ENCODE data around the gene TUBB8B.
"Not testable (repeated sequence)": the region's sequence is repeated elsewhere in the genome, so short reads cannot be mapped to it uniquely, and the experiment has no call there.

The TUBB8B gene

DNA sequence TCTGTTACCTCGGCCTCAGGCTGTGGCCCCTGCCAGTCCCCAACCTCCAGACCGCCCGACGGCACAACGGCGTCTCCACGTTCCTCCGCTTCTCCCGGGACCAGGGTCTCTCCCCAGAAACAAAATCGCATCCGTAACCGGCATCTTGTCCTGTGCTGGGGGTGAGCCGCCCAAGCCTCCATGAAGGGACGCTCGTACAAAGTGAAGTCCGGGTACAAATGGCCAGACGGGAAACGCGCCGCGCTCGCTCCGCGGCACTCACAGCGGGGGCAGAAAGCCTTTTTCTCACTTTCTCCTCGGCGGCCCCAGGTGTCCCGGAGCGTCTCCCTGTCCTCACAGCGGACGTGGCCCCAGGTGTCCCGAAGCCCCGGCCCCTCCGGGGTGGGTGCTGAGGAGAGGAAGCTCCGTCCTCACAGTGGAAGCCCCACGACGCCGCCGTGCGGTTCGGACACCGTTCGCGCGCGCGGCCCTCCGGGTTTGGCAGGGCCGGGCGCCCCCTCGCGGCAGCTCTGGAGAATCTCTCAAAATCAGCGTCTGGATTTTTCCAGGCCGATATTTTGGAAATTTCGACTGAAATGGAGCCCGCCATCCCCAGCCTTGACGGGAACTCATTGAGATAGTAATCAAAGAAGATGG lies 26.2 kb upstream of the TUBB8B start:
- not testable (repeated sequence) for H3K9me3 ChIP-seq (ENCODE audit: low read depth, low read length); DNase-seq (ENCODE audit: low read depth, low spot score); H3K4me3 ChIP-seq; H3K9ac ChIP-seq (ENCODE audit: insufficient read length); H3K36me3 ChIP-seq (ENCODE audit: insufficient read depth, low read length); H3K27ac ChIP-seq

- H3K9me3 ChIP-seq (ENCODE audit: low read depth, low read length); H3K36me3 ChIP-seq (ENCODE audit: insufficient read depth, low read length); H3K9ac ChIP-seq (ENCODE audit: insufficient read length); H3K27ac ChIP-seq; H3K4me3 ChIP-seq; DNase-seq (ENCODE audit: low read depth, low spot score): not testable (repeated sequence)
These were observed 23.9 kb upstream of the TUBB8B start for GRCh38 chr18:73181-73777.

DNA sequence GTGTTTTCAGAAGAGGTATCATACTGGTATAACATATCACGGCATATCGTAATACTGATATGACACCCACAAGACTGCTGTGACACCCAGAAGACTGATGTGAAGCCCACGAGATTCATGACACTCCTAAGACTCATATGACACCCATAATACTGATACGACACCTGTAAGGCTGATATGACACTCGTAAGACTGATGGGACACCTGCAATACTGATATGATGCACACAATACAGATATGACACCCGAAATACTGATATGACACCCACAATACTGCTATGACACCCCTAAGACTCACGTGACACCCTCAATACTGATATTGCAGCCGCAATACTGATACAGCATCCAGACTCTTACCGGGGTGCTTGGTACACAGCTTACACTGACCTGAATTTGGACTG lies 18.3 kb upstream of the TUBB8B start:
- DNase-seq (ENCODE audit: low read depth, low spot score); H3K36me3 ChIP-seq (ENCODE audit: insufficient read depth, low read length); H3K9me3 ChIP-seq (ENCODE audit: low read depth, low read length); H3K9ac ChIP-seq (ENCODE audit: insufficient read length); H3K4me3 ChIP-seq; H3K27ac ChIP-seq: not testable (repeated sequence)

DNA sequence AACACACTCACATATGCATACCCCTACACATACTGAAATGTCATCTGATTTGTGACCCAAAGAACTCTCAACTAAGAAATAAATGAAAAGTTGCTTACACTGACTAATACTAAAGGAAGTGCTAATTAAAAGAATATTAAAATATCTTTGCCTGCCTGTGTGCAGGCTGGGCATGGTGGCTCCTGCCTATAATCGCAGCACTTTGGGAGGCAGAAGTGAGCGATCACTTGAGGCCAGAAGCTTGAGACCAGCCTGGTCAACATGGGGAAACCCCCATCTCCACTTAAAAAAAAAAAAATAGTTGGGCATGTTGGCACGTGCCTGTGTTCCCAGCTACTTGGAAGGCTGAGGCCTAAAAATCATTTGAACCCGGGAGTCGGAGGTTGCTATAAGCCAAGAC lies 14.9 kb upstream of the TUBB8B start:
- not testable (repeated sequence) for H3K27ac ChIP-seq; DNase-seq (ENCODE audit: low read depth, low spot score); H3K4me3 ChIP-seq; H3K36me3 ChIP-seq (ENCODE audit: insufficient read depth, low read length); H3K9me3 ChIP-seq (ENCODE audit: low read depth, low read length); H3K9ac ChIP-seq (ENCODE audit: insufficient read length)

DNA sequence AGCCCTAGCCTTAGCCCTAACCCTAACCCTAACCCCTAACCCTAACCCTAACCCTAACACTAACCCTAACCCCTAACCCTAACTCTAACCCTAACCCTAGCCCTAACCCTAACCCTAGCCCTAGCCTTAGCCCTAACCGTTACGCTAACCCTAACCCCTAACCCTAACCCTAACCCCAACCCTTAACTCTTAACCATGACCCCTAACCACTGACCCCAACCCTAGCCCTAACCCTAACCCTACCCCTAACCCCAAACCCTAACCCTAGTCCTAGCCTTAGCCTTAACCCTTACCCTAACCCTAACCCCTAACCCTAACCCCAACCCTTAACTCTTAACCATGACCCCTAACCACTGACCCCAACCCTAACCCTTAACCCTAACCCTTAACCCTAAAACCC lies 14.2 kb upstream of the TUBB8B start:
- H3K4me3 ChIP-seq; DNase-seq (ENCODE audit: low read depth, low spot score); H3K9me3 ChIP-seq (ENCODE audit: low read depth, low read length); H3K27ac ChIP-seq; H3K9ac ChIP-seq (ENCODE audit: insufficient read length); H3K36me3 ChIP-seq (ENCODE audit: insufficient read depth, low read length): not testable (repeated sequence)

- not testable (repeated sequence) for H3K9ac ChIP-seq (ENCODE audit: insufficient read length); H3K9me3 ChIP-seq (ENCODE audit: low read depth, low read length); H3K27ac ChIP-seq; H3K4me3 ChIP-seq; H3K36me3 ChIP-seq (ENCODE audit: insufficient read depth, low read length); DNase-seq (ENCODE audit: low read depth, low spot score)
These were observed 5.0 kb upstream of the TUBB8B start for GRCh38 chr18:54388-54787.

GRCh38 chr18:48696-49095 lies 719 bp downstream of the TUBB8B start:
- not testable (repeated sequence) for H3K36me3 ChIP-seq (ENCODE audit: insufficient read depth, low read length)

GRCh38 chr18:13177-13576 lies 36.2 kb downstream of the TUBB8B start:
- H3K4me3 ChIP-seq; H3K9me3 ChIP-seq (ENCODE audit: low read depth, low read length); DNase-seq (ENCODE audit: low read depth, low spot score); H3K27ac ChIP-seq; H3K9ac ChIP-seq (ENCODE audit: insufficient read length); H3K36me3 ChIP-seq (ENCODE audit: insufficient read depth, low read length): not testable (repeated sequence)

More at GRCh38 chr18:48696-49095, 719 bp downstream of the TUBB8B start:
- H3K9ac ChIP-seq (ENCODE audit: insufficient read length); DNase-seq (ENCODE audit: low read depth, low spot score); H3K4me3 ChIP-seq; H3K9me3 ChIP-seq (ENCODE audit: low read depth, low read length); H3K27ac ChIP-seq: not testable (repeated sequence)

DNA sequence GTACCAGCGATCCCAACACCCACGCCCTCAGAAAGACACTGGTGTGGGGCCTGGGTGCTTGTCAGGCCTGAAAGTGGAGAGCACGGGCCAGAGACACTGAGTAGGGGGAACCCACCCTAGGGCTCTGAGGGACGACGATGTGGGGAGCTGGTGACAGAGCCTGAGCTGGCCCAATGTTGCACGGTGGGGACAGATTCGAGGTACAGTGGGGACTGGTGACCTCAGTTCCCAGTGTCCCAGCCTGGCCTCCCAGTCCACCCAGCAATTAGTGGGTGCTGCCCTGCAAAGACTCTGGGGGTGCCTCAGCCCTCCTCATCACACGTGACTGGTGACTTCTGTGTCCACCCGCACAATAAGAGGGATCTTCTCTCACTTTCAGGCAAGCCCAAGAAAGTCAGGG lies 36.6 kb downstream of the TUBB8B start:
- not testable (repeated sequence) for H3K9ac ChIP-seq (ENCODE audit: insufficient read length); H3K36me3 ChIP-seq (ENCODE audit: insufficient read depth, low read length); H3K9me3 ChIP-seq (ENCODE audit: low read depth, low read length); H3K27ac ChIP-seq; H3K4me3 ChIP-seq; DNase-seq (ENCODE audit: low read depth, low spot score)

- not testable (repeated sequence) for H3K36me3 ChIP-seq (ENCODE audit: insufficient read depth, low read length); H3K9me3 ChIP-seq (ENCODE audit: low read depth, low read length); DNase-seq (ENCODE audit: low read depth, low spot score); H3K27ac ChIP-seq; H3K4me3 ChIP-seq; H3K9ac ChIP-seq (ENCODE audit: insufficient read length)
These were observed 37.8 kb downstream of the TUBB8B start for GRCh38 chr18:11383-12274.

DNA sequence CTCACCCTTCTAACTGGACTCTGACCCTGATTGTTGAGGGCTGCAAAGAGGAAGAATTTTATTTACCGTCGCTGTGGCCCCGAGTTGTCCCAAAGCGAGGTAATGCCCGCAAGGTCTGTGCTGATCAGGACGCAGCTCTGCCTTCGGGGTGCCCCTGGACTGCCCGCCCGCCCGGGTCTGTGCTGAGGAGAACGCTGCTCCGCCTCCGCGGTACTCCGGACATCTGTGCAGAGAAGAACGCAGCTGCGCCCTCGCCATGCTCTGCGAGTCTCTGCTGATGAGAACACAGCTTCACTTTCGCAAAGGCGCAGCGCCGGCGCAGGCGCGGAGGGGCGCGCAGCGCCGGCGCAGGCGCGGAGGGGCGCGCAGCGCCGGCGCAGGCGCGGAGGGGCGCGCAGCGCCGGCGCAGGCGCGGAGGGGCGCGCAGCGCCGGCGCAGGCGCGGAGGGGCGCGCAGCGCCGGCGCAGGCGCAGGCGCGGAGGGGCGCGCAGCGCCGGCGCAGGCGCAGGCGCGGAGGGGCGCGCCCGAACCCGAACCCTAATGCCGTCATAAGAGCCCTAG lies 38.7 kb downstream of the TUBB8B start:
- not testable (repeated sequence) for DNase-seq (ENCODE audit: low read depth, low spot score); H3K4me3 ChIP-seq; H3K9ac ChIP-seq (ENCODE audit: insufficient read length); H3K27ac ChIP-seq; H3K36me3 ChIP-seq (ENCODE audit: insufficient read depth, low read length); H3K9me3 ChIP-seq (ENCODE audit: low read depth, low read length)

GRCh38 chr18:9937-10336 lies 39.5 kb downstream of the TUBB8B start:
- not testable (repeated sequence) for H3K27ac ChIP-seq; H3K36me3 ChIP-seq (ENCODE audit: insufficient read depth, low read length); DNase-seq (ENCODE audit: low read depth, low spot score); H3K9me3 ChIP-seq (ENCODE audit: low read depth, low read length); H3K9ac ChIP-seq (ENCODE audit: insufficient read length); H3K4me3 ChIP-seq

Measured in SK-N-MC (cell line).